H1 (cell line): ENCODE results near the gene OR1S2. TPM values are rescaled to one million over a fixed set of nuclear protein-coding genes. Genes with fewer than 3 reads are reported as not detected.

ENCODE experiments used
- CHD1 ChIP-seq: IDR thresholded peaks from 2 replicates; pipeline ENCODE4 v1.6.1; 2012; ENCODE audit warnings: low read depth, low read length, improper control_type of control experiment
- JUN ChIP-seq: IDR thresholded peaks from 2 replicates; pipeline ENCODE4 v1.6.1; 2011; ENCODE audit warnings: low read depth, mild to moderate bottlenecking, improper control_type of control experiment, low read length
- KDM5A ChIP-seq: fragments of 200-600 bp; IDR thresholded peaks from 2 replicates; pipeline ENCODE4 v1.7.1; 2012; ENCODE audit warnings: mild to moderate bottlenecking, low read length, inconsistent platforms, mixed read lengths
- SUZ12 ChIP-seq: fragments of 200-600 bp; sonication (generic); IDR thresholded peaks from 2 replicates; pipeline ENCODE4 v1.6.1; 2012; ENCODE audit warnings: mild to moderate bottlenecking, inconsistent platforms, low read length, moderate library complexity, mixed read lengths
- TEAD4 ChIP-seq: IDR thresholded peaks from 2 replicates; pipeline ENCODE4 v1.6.1; 2012; ENCODE audit warnings: low read depth, low read length, inconsistent platforms, mixed read lengths
- polyA plus RNA-seq, 7 experiments: library from polyadenylated mRNA; depleted of rRNA in 3 of 7; stranded (reverse) in 5 of 7; unstranded in 2 of 7; fragments of >200 nt in 5 of 7; fragments of 200-250 nt in 2 of 7; gene quantifications; 1 replicate in 5 of 7; 2 replicates in 1 of 7; 4 replicates in 1 of 7; pipeline versions ENCODE4 v1.2.1 to v1.2.3, GENCODE V29; 2011 to 2013; ENCODE audit warnings: missing spikeins in 2 of 7, mixed read lengths in 2 of 7
- total RNA-seq: library from RNA; stranded (reverse); fragmentation: NEBNext Ultra II Directional; extraction: Animal tissue kit (Norgen Biotek cat#: 25700); gene quantifications from 2 replicates; pipeline ENCODE4 v1.2.1, GENCODE V29; 2021
- TF ChIP-seq, protein P1 (sequence below): IDR thresholded peaks from 2 replicates; pipeline ENCODE4 v1.6.1; 2011; ENCODE audit warnings: low read length, improper control_type of control experiment

The OR1S2 gene
- total and polyA plus RNA-seq, 2 of the 8 experiments (the other 6 are each of a cell fraction or from before 2014, with no cell fraction given) = not detected

DNA sequence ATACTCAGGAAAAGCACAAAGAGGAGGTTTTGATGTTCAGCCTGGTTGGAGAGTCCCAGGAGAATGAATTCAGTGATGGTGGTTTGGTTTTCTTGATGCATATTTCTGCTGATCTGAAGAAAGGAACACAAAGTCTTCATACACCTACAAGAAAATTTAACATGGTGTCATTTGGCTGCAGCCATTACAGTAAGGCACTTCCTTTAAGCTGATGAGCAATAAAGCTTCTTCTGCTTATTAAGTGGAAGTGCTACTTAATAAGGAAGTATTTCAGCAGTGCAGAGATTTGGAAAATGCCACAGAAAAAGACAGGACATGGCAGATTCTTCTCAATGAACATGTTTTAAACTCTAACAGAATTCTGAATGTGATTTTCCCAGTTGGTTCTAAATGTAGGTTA, at the start of gene OR1S2 (continued):
- TF ChIP-seq, protein P1, sequence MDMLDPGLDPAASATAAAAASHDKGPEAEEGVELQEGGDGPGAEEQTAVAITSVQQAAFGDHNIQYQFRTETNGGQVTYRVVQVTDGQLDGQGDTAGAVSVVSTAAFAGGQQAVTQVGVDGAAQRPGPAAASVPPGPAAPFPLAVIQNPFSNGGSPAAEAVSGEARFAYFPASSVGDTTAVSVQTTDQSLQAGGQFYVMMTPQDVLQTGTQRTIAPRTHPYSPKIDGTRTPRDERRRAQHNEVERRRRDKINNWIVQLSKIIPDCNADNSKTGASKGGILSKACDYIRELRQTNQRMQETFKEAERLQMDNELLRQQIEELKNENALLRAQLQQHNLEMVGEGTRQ = no peak
- no peak for TF ChIP-seq JUN
- no peak for TF ChIP-seq CHD1
- no peak for TF ChIP-seq TEAD4
- TF ChIP-seq SUZ12 = no peak
- no peak for TF ChIP-seq KDM5A
- TF ChIP-seq, all 59 proteins: peak for 0
